ENCODE results near the gene PARVB.

- TF ChIP-seq CTCF (IDR thresholded peaks at IDR 0.05; ENCODE audit: poor library complexity) (no peak), EZH2 (IDR thresholded peaks at IDR 0.05; ENCODE audit: borderline replicate concordance) (no peak)
These were observed 155.3 kb downstream of the PARVB start for GRCh38 chr22:44179196-44179988.
